Common myeloid progenitor, CD34-positive (primary cell): ENCODE data around the gene BTBD10.

Experiments
- CTCF ChIA-PET: fragments of 350-600 bp; sonication (Branson Sonifier 250); formaldehyde crosslinking; loops from one replicate; lab custom pipeline; 2021; ENCODE audit warnings: antibody characterized with exemption; lab: Charles Lee
- POLR2A ChIA-PET: fragments of 350-600 bp; sonication (Branson Sonifier 250); formaldehyde crosslinking; loops from one replicate; lab custom pipeline; 2021; ENCODE audit warnings: antibody characterized with exemption; lab: Charles Lee
- DNase-seq, 3 donors: peaks; one replicate each; pipeline versions ENCODE4 v3.0.0 to v3.0.0-alpha.2; 2013
- H3K27ac ChIP-seq, 2 experiments: 1 replicate in 1 of 2; 2 replicates in 1 of 2; pipeline ENCODE4 v1.7.0; 2013; ENCODE audit warnings: inconsistent platforms in 2 of 2, low read length in 2 of 2, mild to moderate bottlenecking in 2 of 2, low read depth in 1 of 2, moderate library complexity in 1 of 2; ENCODE audit not compliant: severe bottlenecking in 2 of 2, insufficient read depth in 1 of 2, poor library complexity in 1 of 2
- H3K27me3 ChIP-seq, 5 experiments: replicated peaks in 2 of 5; 1 replicate in 3 of 5; 2 replicates in 2 of 5; pipeline versions ENCODE4 v1.6.1 to v1.7.0; 2013; ENCODE audit warnings: low read length in 4 of 5, mild to moderate bottlenecking in 2 of 5, moderate library complexity in 2 of 5, inconsistent platforms in 1 of 5; ENCODE audit not compliant: insufficient read depth in 5 of 5, control insufficient read depth in 4 of 5
- H3K36me3 ChIP-seq, 4 experiments: 1 replicate in 2 of 4; 2 replicates in 2 of 4; pipeline versions ENCODE4 v1.6.1 to v1.7.0; 2013; ENCODE audit warnings: low read length in 3 of 4, control low read depth in 1 of 4, mild to moderate bottlenecking in 1 of 4; ENCODE audit not compliant: control insufficient read depth in 4 of 4, insufficient read depth in 4 of 4
- H3K4me1 ChIP-seq, 4 experiments: 1 replicate in 3 of 4; 2 replicates in 1 of 4; pipeline versions ENCODE4 v1.6.1 to v1.7.1; 2013; ENCODE audit warnings: low read length in 3 of 4, mild to moderate bottlenecking in 3 of 4, control low read depth in 1 of 4, inconsistent platforms in 1 of 4, moderate library complexity in 1 of 4; ENCODE audit not compliant: control insufficient read depth in 4 of 4, insufficient read depth in 4 of 4; ENCODE audit errors: control extremely low read depth in 1 of 4
- H3K4me3 ChIP-seq, 7 experiments: 1 replicate in 4 of 7; 2 replicates in 3 of 7; pipeline versions ENCODE4 v1.5.1 to v1.7.0; 2013; ENCODE audit warnings: mild to moderate bottlenecking in 7 of 7, low read length in 6 of 7, moderate library complexity in 6 of 7, inconsistent platforms in 2 of 7, low read depth in 2 of 7, control low read depth in 1 of 7; ENCODE audit not compliant: insufficient read depth in 4 of 7, control insufficient read depth in 1 of 7; ENCODE audit errors: extremely low read depth in 1 of 7
- H3K9me3 ChIP-seq, 5 experiments: 1 replicate in 4 of 5; 2 replicates in 1 of 5; pipeline versions ENCODE4 v1.6.1 to v1.7.1; 2013; ENCODE audit warnings: low read length in 4 of 5, mild to moderate bottlenecking in 2 of 5, inconsistent platforms in 1 of 5, low read depth in 1 of 5, moderate library complexity in 1 of 5; ENCODE audit not compliant: control insufficient read depth in 4 of 5, insufficient read depth in 2 of 5; ENCODE audit errors: control extremely low read depth in 1 of 5
- WGBS: methylation state at CpG from one replicate; pipeline ENCODE4 v1.1.5; 2013; ENCODE audit not compliant: insufficient coverage; 5-methylcytosine and 5-hydroxymethylcytosine counted together

The BTBD10 gene

GRCh38 chr11:13486926-13487660, 24.1 kb upstream of the BTBD10 start:
- POLR2A ChIA-PET: no interaction called here
- Histone ChIP-seq H3K4me3 (peak overlapping the region in 4 of 7 experiments; percentile 26 to 64 (median 58)), H3K4me1 (no peaks in the 10 kb centered on the region), H3K9me3 (peaks cover 0 to 2% (median 0%) of the 10 kb centered on the region in 5 experiments), H3K27me3 (no peaks in the 10 kb centered on the region), H3K27ac (no peak overlapping the region), H3K36me3 (no peaks in the 10 kb centered on the region)
- DNase-seq: peak; percentile 38 to 81 (median 72)
- WGBS: 56% methylated on average over 18 of the region's 26 CpGs
- CTCF ChIA-PET: interaction anchor here (0.8 to 1.7 kb wide), 2 partner anchors 187 to 766 kb away, joined by 3 read pairs; no protein-coding TSS in a partner anchor

GRCh38 chr11:13480198-13480597, 17.2 kb upstream of the BTBD10 start:
- CTCF ChIA-PET: interaction anchor here (1.1 kb wide), 1 partner anchor 15 kb away, joined by 3 read pairs; no protein-coding TSS in a partner anchor
- DNase-seq: no peak

DNA sequence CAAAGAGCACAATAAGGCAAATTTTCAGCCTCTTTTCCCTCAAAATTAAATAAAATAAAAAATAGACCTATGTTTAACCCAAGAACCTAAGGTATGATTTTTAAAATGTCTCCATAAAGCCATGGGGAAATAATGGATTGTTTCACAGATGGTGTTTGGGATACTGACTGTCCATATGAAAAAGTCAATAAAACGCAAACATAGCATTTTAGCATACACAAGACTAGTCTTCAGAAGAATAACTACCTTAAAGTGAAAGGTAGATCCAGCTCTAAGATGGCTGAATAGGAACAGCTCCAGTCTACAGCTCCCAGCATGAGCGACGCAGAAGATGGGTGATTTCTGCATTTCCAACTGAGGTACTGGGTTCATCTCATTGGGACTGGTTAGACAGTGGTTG, 16.7 kb upstream of the BTBD10 start:
- WGBS: 100% methylated on average over 1 of the region's 3 CpGs
- H3K4me3 ChIP-seq: no peak overlapping the region
- CTCF ChIA-PET: interaction anchor here (1.1 kb wide), 1 partner anchor 14 kb away, joined by 3 read pairs; no protein-coding TSS in a partner anchor
- no peak for DNase-seq
- H3K27me3 ChIP-seq: no peaks in the 10 kb centered on the region
- no peaks in the 10 kb centered on the region for H3K36me3 ChIP-seq
- POLR2A ChIA-PET: no interaction called here
- no peaks in the 10 kb centered on the region for H3K4me1 ChIP-seq
- no peak overlapping the region for H3K27ac ChIP-seq
- H3K9me3 ChIP-seq: no peaks in the 10 kb centered on the region

More at GRCh38 chr11:13480198-13480597, 17.2 kb upstream of the BTBD10 start:
- Histone ChIP-seq H3K27me3 (no peaks in the 10 kb centered on the region), H3K36me3 (no peaks in the 10 kb centered on the region), H3K27ac (no peak overlapping the region), H3K4me3 (no peak overlapping the region), H3K9me3 (peaks cover 0 to 2% (median 0%) of the 10 kb centered on the region in 5 experiments), H3K4me1 (no peaks in the 10 kb centered on the region)
- POLR2A ChIA-PET: no interaction called here
- 94% methylated on average over 9 of the region's 9 CpGs for WGBS

DNA sequence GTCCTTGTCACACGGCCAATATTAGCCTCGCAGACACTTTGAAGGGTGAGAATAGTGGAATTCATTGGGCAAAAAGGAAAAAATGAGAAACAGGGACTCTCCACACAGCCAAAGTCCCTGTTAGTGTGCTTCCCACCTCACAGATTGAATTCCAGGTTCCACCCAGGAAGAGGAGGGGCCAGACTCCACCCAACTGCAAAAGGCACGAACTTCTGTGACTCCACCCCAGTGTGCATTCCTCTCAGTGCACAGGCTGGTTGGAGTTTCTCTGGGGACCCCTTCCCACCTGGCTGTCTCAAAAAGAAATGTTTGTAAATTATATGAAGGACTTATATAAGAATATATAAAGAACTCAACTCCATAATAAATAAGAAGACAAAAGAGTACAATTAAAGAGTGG, 12.1 kb upstream of the BTBD10 start:
- peaks cover 0 to 4% (median 1%) of the 10 kb centered on the region in 5 experiments for H3K27me3 ChIP-seq
- no peaks in the 10 kb centered on the region for H3K9me3 ChIP-seq
- H3K27ac ChIP-seq: no peak overlapping the region
- H3K36me3 ChIP-seq: no peaks in the 10 kb centered on the region
- CTCF ChIA-PET: interaction anchor here (0.8 kb wide), 1 partner anchor 9 kb away, joined by 4 read pairs; no protein-coding TSS in a partner anchor
- DNase-seq: no peak
- 100% methylated on average over 1 of the region's 3 CpGs for WGBS
- no peaks in the 10 kb centered on the region for H3K4me1 ChIP-seq
- POLR2A ChIA-PET: no interaction called here
- H3K4me3 ChIP-seq: no peak overlapping the region

- ChIA-PET CTCF (no interaction called here), POLR2A (interaction anchor here (0.6 kb wide), 1 partner anchor 309 kb away, joined by 3 read pairs; no protein-coding TSS in a partner anchor)
- H3K36me3 ChIP-seq: no peaks in the 10 kb centered on the region
- H3K4me3 ChIP-seq: no peak overlapping the region
- WGBS: 86% methylated on average over 3 of the region's 3 CpGs
- peaks cover 0 to 6% (median 4%) of the 10 kb centered on the region in 5 experiments for H3K27me3 ChIP-seq
- H3K9me3 ChIP-seq: no peaks in the 10 kb centered on the region
- H3K4me1 ChIP-seq: no peaks in the 10 kb centered on the region
- no peak for DNase-seq
- H3K27ac ChIP-seq: no peak overlapping the region
Measured at GRCh38 chr11:13473013-13473722, 10.1 kb upstream of the BTBD10 start.

- 80% methylated on average over 4 of the region's 5 CpGs for WGBS
Measured at GRCh38 chr11:13468750-13469149, 5.7 kb upstream of the BTBD10 start.

More at GRCh38 chr11:13468750-13469149, 5.7 kb upstream of the BTBD10 start:
- no peak for DNase-seq
- ChIA-PET POLR2A (no interaction called here), CTCF (no interaction called here)
- no peaks in the 10 kb centered on the region for H3K36me3 ChIP-seq
- peaks cover 0 to 4% (median 3%) of the 10 kb centered on the region in 4 experiments for H3K4me1 ChIP-seq
- no peaks in the 10 kb centered on the region for H3K9me3 ChIP-seq
- H3K27ac ChIP-seq: no peak overlapping the region
- no peak overlapping the region for H3K4me3 ChIP-seq
- peaks cover 0 to 6% (median 2%) of the 10 kb centered on the region in 5 experiments for H3K27me3 ChIP-seq
